Measurements from ENCODE around the gene SCO1. TPM values are rescaled to one million over a fixed set of nuclear protein-coding genes. Genes with fewer than 3 reads are reported as not detected.

The SCO1 gene
- total and polyA plus RNA-seq, 2 of the 4 experiments (the other 2 are of a cell fraction): 17.0 to 21.7 TPM

GRCh38 chr17:10657879-10658278 lies 39.5 kb downstream of the SCO1 start:
- ChIA-PET CTCF (interaction anchor here (0.6 to 1.5 kb wide), 2 partner anchors 19 to 187 kb away, joined by 3 read pairs; no protein-coding TSS in a partner anchor), POLR2A (ENCODE audit: unreplicated experiment) (interaction anchor here (0.6 kb wide), 1 partner anchor 66 kb away, joined by 4 read pairs; no protein-coding TSS in a partner anchor)
- Histone ChIP-seq H3K23ac (ENCODE audit: low read depth, low read length) (no peak overlapping the region), H4K5ac (ENCODE audit: low read depth, low read length) (no peak overlapping the region), H3K4ac (ENCODE audit: low read depth, low read length) (no peak overlapping the region), H3K36me3 (ENCODE audit: control insufficient read depth, insufficient read depth, low read length) (no peaks in the 10 kb centered on the region), H2BK120ac (ENCODE audit: low read depth, low read length) (no peak overlapping the region), H3K14ac (replicated peaks; ENCODE audit: low read depth, low read length) (no peak overlapping the region), H3K4me2 (ENCODE audit: low read depth, low read length) (no peak overlapping the region), H3K9ac (ENCODE audit: low read depth, low read length) (no peak overlapping the region), H3K18ac (ENCODE audit: low read depth, low read length) (no peak overlapping the region), H3K9me1 (ENCODE audit: insufficient read depth, low read length) (no peaks in the 10 kb centered on the region; the same call in 1 of the 2 replicates), H2AK9ac (replicated peaks; ENCODE audit: low read depth, low read length, poor library complexity) (no peak overlapping the region), H2AFZ (replicated peaks; ENCODE audit: low read length, poor library complexity) (no peak overlapping the region), H3K56ac (ENCODE audit: extremely low read depth, insufficient read depth, low read length) (no peak overlapping the region), H3K4me1 (ENCODE audit: control insufficient read depth, insufficient read depth, low read length) (no peaks in the 10 kb centered on the region), H4K8ac (ENCODE audit: low read depth in 2 of 2, low read length in 2 of 2) (no peak overlapping the region), H3K27ac (ENCODE audit: insufficient read depth, low read length) (no peak overlapping the region), H3K27me3 (ENCODE audit: control insufficient read depth, insufficient read depth, low read length) (no peaks in the 10 kb centered on the region), H2BK5ac (ENCODE audit: low read depth, low read length, poor library complexity, severe bottlenecking) (no peak overlapping the region), H3K79me1 (ENCODE audit: low read depth in 1 of 2, low read length in 2 of 2) (no peaks in the 10 kb centered on the region), H2BK15ac (ENCODE audit: low read depth, low read length) (no peak overlapping the region), H3K4me3 (ENCODE audit: insufficient read depth, low read depth, low read length) (no peak overlapping the region), H4K20me1 (ENCODE audit: insufficient read depth, low read length) (no peaks in the 10 kb centered on the region), H4K91ac (ENCODE audit: insufficient read depth, low read depth, low read length) (no peak overlapping the region), H2BK20ac (ENCODE audit: low read depth, low read length) (no peak overlapping the region), H2AK5ac (ENCODE audit: low read depth, low read length) (no peak overlapping the region), H3K9me3 (ENCODE audit: control insufficient read depth, insufficient read depth, low read length) (no peaks in the 10 kb centered on the region)
- no peak for TF ChIP-seq CEBPB (IDR thresholded peaks at IDR 0.05; ENCODE audit: low read depth, low read length)
- dilution Hi-C loops (cut with HindIII; ENCODE audit: low sequenced_read_pairs, unreplicated experiment): no loop called here
- DNase-seq: no peak
- no peak for ATAC-seq (ENCODE audit: low read depth)
- in situ Hi-C loops (cut with MboI; ENCODE audit: low sequenced_read_pairs): loop anchor here (25.0 kb wide), 1 partner anchor 1329 kb away; the partner anchor contains the start of gene ZNF18
- BruUV-seq (replicated peaks): no TSS peak
- 53 to 100% methylated on average over 1 to 4 of the region's 10 CpGs for WGBS, 2 experiments (ENCODE audit: extremely low coverage in 2 of 2, insufficient read length in 1 of 2)
- intact Hi-C loops (cut with micrococcal nuclease): no loop called here
